Activated CD4-positive, alpha-beta T cell treated with anti-CD3 and anti-CD28 coated beads, Interleukin-10, Interleukin-2, amounts not matched to agents 100 ng/mL and 50 ng/mL, durations not matched to agents 16 hours and 8 hours (primary cell): ENCODE measurements around the gene NUP98.
"Not testable (repeated sequence)": the region's sequence is repeated elsewhere in the genome, so short reads cannot be mapped to it uniquely, and the experiment has no call there.

Experiments
- DNase-seq: peaks from one replicate; pipeline ENCODE4 v3.0.0-alpha.2; 2020

Gene NUP98

GRCh38 chr11:3666023-3666530 is 131.3 kb downstream of the NUP98 start:
- no peak for DNase-seq

DNA sequence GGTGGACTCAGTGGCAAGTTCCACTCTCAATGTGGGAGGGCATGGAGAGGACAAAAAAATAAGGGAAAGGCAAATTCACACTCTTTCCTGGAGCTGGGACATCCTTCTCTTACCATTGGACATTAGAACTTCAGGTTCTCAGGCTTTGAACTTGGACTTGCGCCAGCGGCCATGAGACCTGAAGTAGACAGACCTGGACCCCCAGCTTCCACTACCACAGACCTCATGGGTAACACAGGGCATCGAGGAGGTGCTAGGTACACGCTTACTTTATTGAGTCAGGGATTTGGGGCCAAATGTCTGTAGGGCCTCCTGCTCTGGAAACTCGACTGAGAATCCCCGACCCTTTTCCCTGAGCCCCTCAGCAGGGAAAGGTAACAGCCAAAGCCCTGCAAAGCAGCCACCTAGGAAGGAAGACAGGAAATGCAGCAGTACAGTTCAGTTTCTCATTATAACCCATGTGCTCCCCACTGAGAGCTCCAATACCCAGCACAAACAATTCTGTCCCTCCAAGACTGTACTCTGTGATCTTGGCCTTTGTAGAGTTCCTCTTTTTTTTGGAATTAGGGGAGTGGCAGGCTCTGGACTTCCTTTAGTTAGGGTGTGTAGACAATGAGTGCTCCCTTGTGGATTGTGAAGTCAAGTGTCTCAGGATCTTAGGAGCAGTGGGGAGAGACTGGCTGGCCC is 131.9 kb downstream of the NUP98 start:
- no peak for DNase-seq

GRCh38 chr11:3664032-3664630 is 133.2 kb downstream of the NUP98 start:
- DNase-seq, result no peak

DNA sequence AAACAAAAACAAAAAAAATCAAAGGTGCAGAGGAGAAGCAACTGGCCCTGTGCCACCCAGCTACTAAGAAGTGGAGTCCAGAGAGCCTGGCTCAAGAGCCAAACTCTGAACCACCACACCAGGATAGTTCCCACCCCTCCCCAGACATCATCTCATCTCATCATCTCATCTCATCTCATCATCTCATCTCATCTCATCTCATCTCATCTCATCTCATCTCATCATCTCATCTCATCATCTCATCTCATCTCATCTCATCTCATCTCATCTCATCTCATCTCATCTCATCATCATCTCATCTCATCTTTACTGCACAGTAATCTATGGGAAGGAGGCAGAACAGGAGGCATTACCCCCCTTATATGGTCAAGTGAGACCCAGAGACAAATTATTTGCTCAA is 134.5 kb downstream of the NUP98 start:
- no peak for DNase-seq

- no peak for DNase-seq
Measured at GRCh38 chr11:3660960-3661359, 136.4 kb downstream of the NUP98 start.

DNA sequence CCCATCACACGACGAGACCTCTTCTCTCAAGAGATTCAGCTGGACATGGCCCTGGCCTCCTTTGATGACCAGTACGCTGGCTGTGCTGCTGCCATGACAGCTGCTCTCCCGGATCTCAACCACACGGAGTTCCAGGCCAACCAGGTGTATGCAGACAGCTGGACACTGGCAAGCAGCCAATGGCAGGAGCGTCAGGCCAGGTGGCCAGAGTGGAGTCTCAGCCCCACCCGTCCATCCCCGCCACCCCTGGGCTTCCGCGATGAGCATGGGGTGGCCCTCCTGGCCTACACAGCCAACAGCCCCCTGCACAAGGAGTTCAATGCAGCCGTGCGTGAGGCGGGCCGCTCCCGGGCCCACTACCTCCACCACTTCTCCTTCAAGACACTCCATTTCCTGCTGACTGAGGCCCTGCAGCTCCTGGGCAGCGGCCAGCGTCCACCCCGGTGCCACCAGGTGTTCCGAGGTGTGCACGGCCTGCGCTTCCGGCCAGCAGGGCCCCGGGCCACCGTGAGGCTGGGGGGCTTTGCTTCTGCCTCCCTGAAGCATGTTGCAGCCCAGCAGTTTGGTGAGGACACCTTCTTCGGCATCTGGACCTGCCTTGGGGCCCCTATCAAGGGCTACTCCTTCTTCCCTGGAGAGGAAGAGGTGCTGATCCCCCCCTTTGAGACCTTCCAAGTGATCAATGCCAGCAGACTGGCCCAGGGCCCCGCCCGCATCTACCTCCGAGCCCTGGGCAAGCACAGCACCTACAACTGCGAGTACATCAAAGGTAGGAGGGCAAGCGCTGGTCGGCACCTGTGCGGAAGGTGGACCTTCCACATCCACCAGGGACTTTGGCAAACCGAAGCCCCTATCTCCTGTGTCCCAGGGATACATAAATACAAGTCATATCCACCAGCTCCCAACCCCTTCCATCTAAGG is 137.5 kb downstream of the NUP98 start:
- DNase-seq, result no peak

DNA sequence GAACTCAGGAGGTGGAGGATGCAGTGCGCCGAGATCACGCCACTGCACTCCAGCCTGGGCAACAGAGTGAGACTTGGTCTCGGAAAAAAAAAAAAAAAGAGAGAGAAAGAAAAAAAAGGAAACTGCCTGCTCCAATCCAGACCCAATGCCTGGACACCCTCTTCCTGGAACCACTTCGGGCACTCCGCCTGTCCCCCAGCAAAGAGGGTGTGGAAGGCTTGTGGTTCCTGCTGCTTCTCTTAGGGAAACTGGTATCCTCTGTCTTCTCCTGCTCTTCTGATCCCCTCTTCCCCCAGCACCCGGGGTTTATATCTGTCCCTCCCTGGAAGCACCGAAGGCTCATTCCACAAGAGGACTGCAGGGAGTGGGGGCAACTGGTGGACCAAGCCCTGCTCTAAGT is 139.1 kb downstream of the NUP98 start:
- DNase-seq, result no peak

DNA sequence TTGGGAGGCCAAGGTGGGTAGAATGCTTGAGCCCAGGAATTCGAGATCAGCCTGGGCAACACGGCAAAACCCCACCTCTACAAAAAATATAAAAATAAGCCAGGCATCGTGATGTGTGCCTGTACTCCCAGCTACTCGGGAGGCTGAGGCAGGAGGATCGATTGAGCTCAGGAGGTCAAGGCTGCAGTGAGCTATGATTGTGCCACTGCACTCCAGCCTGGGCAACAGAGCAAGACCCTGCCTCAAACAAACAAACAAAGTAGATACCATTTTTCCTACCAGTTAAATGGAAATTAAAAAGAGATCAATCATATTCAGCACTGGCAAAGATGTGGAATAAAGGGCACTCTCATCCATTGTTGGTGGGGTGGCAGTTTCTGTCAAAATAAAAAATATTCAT is 140.0 kb downstream of the NUP98 start:
- not testable (repeated sequence) for DNase-seq

DNA sequence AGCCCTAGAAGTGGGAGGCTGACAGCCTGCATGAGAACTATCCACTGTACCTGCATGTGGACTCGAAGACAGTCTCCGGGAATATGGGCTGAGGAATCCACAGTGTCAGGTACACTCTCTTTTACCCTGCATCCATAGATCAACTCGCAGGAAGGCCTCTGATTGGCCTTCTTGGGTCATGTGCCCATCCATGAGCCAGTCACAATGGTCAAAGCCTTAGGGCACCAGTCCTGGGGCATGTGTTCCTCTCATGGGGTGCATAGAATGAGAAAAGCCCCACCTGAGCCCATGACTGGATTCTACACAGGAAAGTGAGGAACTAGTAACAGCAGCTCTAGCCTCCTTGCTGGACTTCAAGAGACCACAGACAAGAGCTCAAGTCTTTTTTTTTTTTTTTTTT is 141.8 kb downstream of the NUP98 start:
- no peak for DNase-seq

DNA sequence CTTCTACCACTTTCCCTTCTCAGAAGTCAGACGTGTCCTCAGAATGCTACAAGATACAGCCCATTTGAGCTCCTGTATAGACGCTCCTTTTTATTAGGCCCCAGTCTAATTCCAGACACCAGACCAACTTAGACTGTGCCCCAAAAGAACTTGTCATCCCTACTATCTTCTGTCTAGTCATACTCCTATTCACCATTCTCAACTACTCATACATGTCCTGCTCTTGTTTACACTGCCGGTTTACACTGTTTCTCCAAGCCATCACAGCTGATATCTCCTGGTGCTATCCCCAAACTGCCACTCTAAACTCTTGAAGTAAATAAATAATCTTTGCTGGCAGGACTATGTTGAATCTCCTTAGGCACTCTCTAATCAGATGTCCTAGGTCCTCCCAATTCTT is 144.8 kb downstream of the NUP98 start:
- not testable (repeated sequence) for DNase-seq

DNA sequence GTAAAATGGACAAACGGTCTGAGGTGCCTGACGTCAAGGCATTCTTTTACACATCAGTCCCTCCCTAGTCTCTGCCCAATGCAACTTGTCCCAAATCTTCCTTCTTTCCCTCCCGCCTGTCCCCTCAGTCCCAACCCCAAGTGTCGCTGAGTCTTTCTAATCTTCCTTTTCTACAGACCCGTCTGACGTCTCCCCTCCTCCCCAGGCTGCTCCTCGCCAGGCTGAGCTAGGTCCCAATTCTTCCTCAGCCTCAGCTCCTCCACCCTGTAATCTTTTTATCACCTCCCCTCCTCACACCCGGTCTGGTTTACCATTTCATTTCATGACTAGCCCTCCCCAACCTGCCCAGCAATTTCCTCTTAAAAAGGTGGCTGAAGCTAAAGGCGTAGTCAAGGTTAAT is 148.0 kb downstream of the NUP98 start:
- DNase-seq, result not testable (repeated sequence)

DNA sequence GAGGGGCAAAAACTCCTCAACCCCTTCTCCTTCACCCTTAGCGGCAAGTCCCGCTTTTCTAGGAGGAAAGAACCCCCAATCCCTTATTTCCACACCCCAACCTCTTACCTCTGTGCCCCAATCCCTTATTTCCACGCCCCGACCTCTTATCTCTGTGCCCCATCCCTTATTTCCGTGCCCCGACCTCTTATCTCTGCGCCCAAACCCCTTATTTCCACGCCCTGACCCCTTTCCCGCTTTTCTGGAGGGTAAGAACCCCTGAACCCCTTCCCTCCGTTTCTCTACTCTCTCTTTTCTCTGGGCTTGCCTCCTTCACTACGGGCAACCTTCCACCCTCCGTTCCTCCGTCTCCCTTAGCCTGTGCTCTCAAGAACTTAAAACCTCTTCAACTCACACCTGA is 148.5 kb downstream of the NUP98 start:
- DNase-seq, result not testable (repeated sequence)

GRCh38 chr11:3645552-3645951 is 151.8 kb downstream of the NUP98 start:
- no peak for DNase-seq

- no peak for DNase-seq
Measured at GRCh38 chr11:3644817-3645235, 152.5 kb downstream of the NUP98 start, which contains the start of gene ART1. Gene ART1 (plus strand): TSS chr11:3645128. CDS start chr11:3659214, 14,086 bp downstream.

DNA sequence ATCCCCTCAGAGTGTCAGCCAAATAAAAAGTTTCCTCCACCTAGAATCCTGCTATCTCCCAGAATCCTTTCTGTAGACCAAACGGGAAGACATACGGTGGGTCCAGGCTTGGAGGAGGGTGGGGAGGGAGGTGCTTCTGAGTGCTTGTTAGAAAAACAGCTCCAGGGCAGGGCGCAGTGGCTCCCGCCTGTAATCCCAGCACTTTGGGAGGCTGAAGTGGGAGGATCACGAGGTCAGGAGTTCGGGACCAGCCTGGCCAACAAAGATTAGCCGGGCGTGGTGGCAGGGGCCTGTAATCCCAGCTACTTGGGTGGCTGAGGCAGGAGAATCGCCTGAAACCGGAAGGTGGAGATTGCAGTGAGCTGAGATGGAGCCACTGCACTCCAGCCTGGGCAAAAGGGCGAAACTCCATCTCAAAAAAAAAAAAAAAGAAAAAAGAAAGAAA is 154.2 kb downstream of the NUP98 start:
- not testable (repeated sequence) for DNase-seq

DNA sequence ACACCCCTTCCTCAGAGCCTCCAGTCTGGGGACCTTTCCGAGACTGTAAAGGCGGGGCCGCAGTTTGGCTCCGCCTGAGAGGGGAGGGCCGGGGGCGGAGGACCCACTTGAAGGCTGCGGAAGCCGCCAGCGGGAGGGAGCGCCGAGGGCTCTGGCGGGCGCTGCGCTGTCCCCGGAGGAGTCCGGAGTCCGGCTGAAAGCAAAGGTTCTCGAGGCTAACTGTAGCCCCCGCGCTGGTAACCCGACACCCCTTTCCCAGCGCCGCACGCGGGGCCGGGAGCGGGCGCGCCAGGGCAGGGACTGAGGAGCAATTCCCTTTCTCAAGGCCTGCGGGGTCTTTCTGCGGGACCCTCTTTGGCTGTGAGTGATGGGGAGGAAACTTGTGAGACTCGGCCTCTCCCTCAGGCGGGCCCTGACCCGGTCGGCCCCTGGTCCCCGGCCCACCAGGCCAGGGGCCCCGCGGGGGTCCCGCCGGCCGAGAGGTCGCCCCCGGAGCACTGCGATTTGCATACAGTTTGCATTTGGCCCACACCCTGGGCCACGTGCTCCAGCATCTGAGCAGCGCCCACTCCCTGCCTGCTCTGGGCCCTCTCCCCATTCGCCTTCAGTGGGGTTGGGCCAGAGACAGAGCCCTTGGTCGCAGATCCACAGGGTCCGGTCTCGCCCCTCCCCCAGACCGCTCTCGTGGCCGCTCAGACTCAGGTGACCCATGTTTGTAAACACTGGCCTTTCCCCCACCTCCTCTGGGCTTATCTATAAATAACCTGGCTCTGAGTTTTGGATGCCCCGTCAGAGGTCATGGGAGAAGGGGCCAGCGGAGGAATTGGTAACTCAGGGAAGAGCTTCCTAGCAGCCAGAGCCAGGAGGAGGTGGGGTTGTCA is 155.0 kb downstream of the NUP98 start:
- peak; percentile 61 for DNase-seq

GRCh38 chr11:3641701-3642070 is 155.7 kb downstream of the NUP98 start, which contains the start of gene ART5:
Gene ART5 (minus strand): TSS chr11:3641992. CDS start chr11:3641862, 130 bp downstream.
- no peak for DNase-seq

GRCh38 chr11:3641191-3641590 is 156.2 kb downstream of the NUP98 start:
- DNase-seq, result no peak

DNA sequence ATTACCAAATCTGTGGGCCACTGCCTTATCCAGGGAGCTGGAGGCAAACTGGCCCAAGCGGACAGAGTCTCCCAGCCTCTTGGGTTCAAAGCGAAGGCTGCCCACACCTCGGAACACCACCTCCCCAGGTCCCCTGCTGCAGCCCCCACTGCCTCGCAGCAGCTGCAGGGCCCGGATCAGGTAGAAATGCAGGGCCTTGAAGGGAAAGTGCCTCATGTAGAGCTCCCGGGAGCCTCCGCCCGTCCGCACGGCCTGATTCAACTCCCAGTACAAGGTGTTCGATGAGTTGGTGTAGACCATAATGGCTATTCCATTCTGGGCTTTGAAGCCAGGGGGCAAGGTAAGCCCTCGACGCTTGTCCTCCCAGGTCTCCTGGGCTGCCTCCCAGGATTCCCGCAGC is 157.5 kb downstream of the NUP98 start:
- DNase-seq, result no peak

- no peak for DNase-seq
Measured at GRCh38 chr11:3638513-3638912, 158.8 kb downstream of the NUP98 start.

- DNase-seq, result no peak
Measured at GRCh38 chr11:3637201-3637600, 160.2 kb downstream of the NUP98 start.
